ENCODE results near the gene UGT2A3. TPM values are rescaled to one million over a fixed set of nuclear protein-coding genes. Genes with fewer than 3 reads are reported as not detected.

Gene UGT2A3
- total RNA-seq, 1 experiment from 2014 or later: 0.11 TPM

DNA sequence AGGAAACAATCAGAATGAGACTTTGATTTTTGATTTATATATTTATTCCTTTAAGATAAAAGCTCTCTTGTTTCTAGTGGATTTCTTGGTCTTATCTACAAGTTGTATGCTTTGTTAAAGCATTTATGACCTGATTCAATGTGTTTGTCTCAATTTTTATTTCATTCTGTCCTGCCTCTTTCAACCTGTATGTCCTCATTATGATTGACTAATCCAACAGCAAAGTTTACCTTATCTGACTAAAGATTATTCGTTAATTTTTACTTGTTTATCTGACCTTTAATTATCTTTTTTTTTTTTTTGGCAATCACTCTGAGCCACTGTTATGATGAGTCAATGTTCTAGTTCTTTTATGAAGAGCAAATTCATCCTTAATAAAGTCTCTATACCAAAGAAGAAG is 54.9 kb downstream of the UGT2A3 start (continued):
- no peak for TF ChIP-seq ZNF121 (CRISPR knock-in tag; IDR thresholded peaks at IDR 0.05)

DNA sequence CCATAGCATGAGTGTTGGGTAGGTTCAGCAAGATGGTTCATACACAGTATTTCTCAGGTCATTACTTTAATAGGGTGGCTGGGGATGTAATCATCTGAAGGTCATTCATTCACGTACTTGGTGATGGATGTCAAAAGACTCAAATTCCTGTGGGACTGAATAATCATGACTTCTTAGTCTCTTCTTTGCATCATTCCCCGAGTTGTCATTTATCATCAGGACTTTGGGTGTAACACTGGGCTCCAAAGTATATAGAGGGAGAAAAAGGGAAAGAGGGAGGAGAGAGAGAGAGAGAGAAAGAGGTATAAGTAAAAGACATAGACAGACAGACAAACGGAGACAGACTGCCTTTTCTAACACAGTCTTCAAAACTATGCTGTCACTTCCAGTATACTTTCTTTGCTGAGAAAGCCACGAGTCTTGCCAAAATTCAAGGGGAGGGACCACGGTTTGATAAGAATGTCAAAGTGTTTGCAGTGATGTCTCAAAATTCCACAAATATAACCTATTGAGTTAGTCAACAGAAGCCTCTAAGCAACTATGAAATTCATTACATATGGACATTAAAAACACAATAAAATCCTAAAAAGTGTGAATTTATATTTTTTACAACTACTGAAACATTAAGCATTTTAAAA is 55.9 kb downstream of the UGT2A3 start:
- no peak for ATAC-seq
- no peak for DNase-seq (ENCODE audit: low spot score)

More for the DNA sequence above, 55.9 kb downstream of the UGT2A3 start:
- CTCF ChIA-PET: no interaction called here
- no peak overlapping the region for H3K27ac Mint-ChIP-seq
- no peaks in the 10 kb centered on the region for H3K27me3 Mint-ChIP-seq (ENCODE audit: low read depth)
- H3K36me3 Mint-ChIP-seq: peaks cover 4% of the 10 kb centered on the region; the same call in 1 of the 2 replicates
- H3K4me1 Mint-ChIP-seq: no peaks in the 10 kb centered on the region
- TF ChIP-seq, protein P1, sequence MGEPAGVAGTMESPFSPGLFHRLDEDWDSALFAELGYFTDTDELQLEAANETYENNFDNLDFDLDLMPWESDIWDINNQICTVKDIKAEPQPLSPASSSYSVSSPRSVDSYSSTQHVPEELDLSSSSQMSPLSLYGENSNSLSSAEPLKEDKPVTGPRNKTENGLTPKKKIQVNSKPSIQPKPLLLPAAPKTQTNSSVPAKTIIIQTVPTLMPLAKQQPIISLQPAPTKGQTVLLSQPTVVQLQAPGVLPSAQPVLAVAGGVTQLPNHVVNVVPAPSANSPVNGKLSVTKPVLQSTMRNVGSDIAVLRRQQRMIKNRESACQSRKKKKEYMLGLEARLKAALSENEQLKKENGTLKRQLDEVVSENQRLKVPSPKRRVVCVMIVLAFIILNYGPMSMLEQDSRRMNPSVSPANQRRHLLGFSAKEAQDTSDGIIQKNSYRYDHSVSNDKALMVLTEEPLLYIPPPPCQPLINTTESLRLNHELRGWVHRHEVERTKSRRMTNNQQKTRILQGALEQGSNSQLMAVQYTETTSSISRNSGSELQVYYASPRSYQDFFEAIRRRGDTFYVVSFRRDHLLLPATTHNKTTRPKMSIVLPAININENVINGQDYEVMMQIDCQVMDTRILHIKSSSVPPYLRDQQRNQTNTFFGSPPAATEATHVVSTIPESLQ (CRISPR knock-in tag; IDR thresholded peaks at IDR 0.05): no peak
- TF ChIP-seq, protein P2, sequence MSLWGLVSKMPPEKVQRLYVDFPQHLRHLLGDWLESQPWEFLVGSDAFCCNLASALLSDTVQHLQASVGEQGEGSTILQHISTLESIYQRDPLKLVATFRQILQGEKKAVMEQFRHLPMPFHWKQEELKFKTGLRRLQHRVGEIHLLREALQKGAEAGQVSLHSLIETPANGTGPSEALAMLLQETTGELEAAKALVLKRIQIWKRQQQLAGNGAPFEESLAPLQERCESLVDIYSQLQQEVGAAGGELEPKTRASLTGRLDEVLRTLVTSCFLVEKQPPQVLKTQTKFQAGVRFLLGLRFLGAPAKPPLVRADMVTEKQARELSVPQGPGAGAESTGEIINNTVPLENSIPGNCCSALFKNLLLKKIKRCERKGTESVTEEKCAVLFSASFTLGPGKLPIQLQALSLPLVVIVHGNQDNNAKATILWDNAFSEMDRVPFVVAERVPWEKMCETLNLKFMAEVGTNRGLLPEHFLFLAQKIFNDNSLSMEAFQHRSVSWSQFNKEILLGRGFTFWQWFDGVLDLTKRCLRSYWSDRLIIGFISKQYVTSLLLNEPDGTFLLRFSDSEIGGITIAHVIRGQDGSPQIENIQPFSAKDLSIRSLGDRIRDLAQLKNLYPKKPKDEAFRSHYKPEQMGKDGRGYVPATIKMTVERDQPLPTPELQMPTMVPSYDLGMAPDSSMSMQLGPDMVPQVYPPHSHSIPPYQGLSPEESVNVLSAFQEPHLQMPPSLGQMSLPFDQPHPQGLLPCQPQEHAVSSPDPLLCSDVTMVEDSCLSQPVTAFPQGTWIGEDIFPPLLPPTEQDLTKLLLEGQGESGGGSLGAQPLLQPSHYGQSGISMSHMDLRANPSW (CRISPR knock-in tag; conservative IDR thresholded peaks at IDR 0.05; ENCODE audit: low read depth): no peak
- TF ChIP-seq GABPB1 (CRISPR knock-in tag; IDR thresholded peaks at IDR 0.05) (no peak), ELF4 (CRISPR knock-in tag; IDR thresholded peaks at IDR 0.05; ENCODE audit: low read depth) (no peak), HMGA2 (CRISPR knock-in tag; IDR thresholded peaks at IDR 0.05) (no peak), GRHL2 (CRISPR knock-in tag; IDR thresholded peaks at IDR 0.05; ENCODE audit: insufficient replicate concordance, severe bottlenecking) (no peak), RORB (CRISPR knock-in tag; IDR thresholded peaks at IDR 0.05) (no peak), NFE2L1 (CRISPR knock-in tag; IDR thresholded peaks at IDR 0.05) (no peak), SOX15 (CRISPR knock-in tag; IDR thresholded peaks at IDR 0.05) (no peak), ZNF263 (CRISPR knock-in tag; IDR thresholded peaks at IDR 0.05; ENCODE audit: low read depth) (no peak), ATF1 (CRISPR knock-in tag; IDR thresholded peaks at IDR 0.05) (no peak)
- TF ChIP-seq, protein P3, sequence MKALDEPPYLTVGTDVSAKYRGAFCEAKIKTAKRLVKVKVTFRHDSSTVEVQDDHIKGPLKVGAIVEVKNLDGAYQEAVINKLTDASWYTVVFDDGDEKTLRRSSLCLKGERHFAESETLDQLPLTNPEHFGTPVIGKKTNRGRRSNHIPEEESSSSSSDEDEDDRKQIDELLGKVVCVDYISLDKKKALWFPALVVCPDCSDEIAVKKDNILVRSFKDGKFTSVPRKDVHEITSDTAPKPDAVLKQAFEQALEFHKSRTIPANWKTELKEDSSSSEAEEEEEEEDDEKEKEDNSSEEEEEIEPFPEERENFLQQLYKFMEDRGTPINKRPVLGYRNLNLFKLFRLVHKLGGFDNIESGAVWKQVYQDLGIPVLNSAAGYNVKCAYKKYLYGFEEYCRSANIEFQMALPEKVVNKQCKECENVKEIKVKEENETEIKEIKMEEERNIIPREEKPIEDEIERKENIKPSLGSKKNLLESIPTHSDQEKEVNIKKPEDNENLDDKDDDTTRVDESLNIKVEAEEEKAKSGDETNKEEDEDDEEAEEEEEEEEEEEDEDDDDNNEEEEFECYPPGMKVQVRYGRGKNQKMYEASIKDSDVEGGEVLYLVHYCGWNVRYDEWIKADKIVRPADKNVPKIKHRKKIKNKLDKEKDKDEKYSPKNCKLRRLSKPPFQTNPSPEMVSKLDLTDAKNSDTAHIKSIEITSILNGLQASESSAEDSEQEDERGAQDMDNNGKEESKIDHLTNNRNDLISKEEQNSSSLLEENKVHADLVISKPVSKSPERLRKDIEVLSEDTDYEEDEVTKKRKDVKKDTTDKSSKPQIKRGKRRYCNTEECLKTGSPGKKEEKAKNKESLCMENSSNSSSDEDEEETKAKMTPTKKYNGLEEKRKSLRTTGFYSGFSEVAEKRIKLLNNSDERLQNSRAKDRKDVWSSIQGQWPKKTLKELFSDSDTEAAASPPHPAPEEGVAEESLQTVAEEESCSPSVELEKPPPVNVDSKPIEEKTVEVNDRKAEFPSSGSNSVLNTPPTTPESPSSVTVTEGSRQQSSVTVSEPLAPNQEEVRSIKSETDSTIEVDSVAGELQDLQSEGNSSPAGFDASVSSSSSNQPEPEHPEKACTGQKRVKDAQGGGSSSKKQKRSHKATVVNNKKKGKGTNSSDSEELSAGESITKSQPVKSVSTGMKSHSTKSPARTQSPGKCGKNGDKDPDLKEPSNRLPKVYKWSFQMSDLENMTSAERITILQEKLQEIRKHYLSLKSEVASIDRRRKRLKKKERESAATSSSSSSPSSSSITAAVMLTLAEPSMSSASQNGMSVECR (CRISPR knock-in tag; IDR thresholded peaks at IDR 0.05; ENCODE audit: borderline replicate concordance): no peak
- TF ChIP-seq, protein P4, sequence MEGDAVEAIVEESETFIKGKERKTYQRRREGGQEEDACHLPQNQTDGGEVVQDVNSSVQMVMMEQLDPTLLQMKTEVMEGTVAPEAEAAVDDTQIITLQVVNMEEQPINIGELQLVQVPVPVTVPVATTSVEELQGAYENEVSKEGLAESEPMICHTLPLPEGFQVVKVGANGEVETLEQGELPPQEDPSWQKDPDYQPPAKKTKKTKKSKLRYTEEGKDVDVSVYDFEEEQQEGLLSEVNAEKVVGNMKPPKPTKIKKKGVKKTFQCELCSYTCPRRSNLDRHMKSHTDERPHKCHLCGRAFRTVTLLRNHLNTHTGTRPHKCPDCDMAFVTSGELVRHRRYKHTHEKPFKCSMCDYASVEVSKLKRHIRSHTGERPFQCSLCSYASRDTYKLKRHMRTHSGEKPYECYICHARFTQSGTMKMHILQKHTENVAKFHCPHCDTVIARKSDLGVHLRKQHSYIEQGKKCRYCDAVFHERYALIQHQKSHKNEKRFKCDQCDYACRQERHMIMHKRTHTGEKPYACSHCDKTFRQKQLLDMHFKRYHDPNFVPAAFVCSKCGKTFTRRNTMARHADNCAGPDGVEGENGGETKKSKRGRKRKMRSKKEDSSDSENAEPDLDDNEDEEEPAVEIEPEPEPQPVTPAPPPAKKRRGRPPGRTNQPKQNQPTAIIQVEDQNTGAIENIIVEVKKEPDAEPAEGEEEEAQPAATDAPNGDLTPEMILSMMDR (IDR thresholded peaks at IDR 0.05): no peak
- TF ChIP-seq, protein P5, sequence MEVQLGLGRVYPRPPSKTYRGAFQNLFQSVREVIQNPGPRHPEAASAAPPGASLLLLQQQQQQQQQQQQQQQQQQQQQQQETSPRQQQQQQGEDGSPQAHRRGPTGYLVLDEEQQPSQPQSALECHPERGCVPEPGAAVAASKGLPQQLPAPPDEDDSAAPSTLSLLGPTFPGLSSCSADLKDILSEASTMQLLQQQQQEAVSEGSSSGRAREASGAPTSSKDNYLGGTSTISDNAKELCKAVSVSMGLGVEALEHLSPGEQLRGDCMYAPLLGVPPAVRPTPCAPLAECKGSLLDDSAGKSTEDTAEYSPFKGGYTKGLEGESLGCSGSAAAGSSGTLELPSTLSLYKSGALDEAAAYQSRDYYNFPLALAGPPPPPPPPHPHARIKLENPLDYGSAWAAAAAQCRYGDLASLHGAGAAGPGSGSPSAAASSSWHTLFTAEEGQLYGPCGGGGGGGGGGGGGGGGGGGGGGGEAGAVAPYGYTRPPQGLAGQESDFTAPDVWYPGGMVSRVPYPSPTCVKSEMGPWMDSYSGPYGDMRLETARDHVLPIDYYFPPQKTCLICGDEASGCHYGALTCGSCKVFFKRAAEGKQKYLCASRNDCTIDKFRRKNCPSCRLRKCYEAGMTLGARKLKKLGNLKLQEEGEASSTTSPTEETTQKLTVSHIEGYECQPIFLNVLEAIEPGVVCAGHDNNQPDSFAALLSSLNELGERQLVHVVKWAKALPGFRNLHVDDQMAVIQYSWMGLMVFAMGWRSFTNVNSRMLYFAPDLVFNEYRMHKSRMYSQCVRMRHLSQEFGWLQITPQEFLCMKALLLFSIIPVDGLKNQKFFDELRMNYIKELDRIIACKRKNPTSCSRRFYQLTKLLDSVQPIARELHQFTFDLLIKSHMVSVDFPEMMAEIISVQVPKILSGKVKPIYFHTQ (CRISPR knock-in tag; IDR thresholded peaks at IDR 0.05): no peak
- TF ChIP-seq, protein P6, sequence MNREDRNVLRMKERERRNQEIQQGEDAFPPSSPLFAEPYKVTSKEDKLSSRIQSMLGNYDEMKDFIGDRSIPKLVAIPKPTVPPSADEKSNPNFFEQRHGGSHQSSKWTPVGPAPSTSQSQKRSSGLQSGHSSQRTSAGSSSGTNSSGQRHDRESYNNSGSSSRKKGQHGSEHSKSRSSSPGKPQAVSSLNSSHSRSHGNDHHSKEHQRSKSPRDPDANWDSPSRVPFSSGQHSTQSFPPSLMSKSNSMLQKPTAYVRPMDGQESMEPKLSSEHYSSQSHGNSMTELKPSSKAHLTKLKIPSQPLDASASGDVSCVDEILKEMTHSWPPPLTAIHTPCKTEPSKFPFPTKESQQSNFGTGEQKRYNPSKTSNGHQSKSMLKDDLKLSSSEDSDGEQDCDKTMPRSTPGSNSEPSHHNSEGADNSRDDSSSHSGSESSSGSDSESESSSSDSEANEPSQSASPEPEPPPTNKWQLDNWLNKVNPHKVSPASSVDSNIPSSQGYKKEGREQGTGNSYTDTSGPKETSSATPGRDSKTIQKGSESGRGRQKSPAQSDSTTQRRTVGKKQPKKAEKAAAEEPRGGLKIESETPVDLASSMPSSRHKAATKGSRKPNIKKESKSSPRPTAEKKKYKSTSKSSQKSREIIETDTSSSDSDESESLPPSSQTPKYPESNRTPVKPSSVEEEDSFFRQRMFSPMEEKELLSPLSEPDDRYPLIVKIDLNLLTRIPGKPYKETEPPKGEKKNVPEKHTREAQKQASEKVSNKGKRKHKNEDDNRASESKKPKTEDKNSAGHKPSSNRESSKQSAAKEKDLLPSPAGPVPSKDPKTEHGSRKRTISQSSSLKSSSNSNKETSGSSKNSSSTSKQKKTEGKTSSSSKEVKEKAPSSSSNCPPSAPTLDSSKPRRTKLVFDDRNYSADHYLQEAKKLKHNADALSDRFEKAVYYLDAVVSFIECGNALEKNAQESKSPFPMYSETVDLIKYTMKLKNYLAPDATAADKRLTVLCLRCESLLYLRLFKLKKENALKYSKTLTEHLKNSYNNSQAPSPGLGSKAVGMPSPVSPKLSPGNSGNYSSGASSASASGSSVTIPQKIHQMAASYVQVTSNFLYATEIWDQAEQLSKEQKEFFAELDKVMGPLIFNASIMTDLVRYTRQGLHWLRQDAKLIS (CRISPR knock-in tag; IDR thresholded peaks at IDR 0.05; ENCODE audit: borderline replicate concordance): no peak
- TF ChIP-seq, protein P7, sequence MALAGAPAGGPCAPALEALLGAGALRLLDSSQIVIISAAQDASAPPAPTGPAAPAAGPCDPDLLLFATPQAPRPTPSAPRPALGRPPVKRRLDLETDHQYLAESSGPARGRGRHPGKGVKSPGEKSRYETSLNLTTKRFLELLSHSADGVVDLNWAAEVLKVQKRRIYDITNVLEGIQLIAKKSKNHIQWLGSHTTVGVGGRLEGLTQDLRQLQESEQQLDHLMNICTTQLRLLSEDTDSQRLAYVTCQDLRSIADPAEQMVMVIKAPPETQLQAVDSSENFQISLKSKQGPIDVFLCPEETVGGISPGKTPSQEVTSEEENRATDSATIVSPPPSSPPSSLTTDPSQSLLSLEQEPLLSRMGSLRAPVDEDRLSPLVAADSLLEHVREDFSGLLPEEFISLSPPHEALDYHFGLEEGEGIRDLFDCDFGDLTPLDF (CRISPR knock-in tag; IDR thresholded peaks at IDR 0.05): no peak
- peaks cover 6% of the 10 kb centered on the region for H3K9me3 Mint-ChIP-seq
- H3K4me3 Mint-ChIP-seq: no peak overlapping the region
- POLR2A ChIA-PET: no interaction called here

All from WTC11 (cell line).